DMS153 treated with DMSO at 0.1 percent for 48 hours (cell line): ENCODE data around the gene SERPIND1.

Experiments
- DNase-seq: peaks from one replicate; lab custom pipeline; 2025; ENCODE audit not compliant: unreplicated experiment; lab: John Stamatoyannopoulos, UW

SERPIND1 gene

GRCh38 chr22:20788627-20789344 is 14.9 kb downstream of the SERPIND1 start:
- DNase-seq, result no peak

- DNase-seq, result no peak
Observed at GRCh38 chr22:20792221-20792965, 18.5 kb downstream of the SERPIND1 start.

GRCh38 chr22:20792966-20793728 is 19.2 kb downstream of the SERPIND1 start:
- no peak for DNase-seq

GRCh38 chr22:20793748-20794649 is 20.1 kb downstream of the SERPIND1 start:
- DNase-seq, result no peak

- no peak for DNase-seq
Observed at GRCh38 chr22:20794650-20795413, 20.9 kb downstream of the SERPIND1 start.

- DNase-seq, result no peak
Observed at GRCh38 chr22:20796731-20797130, 22.8 kb downstream of the SERPIND1 start.

GRCh38 chr22:20798218-20798617 is 24.3 kb downstream of the SERPIND1 start:
- no peak for DNase-seq

GRCh38 chr22:20798974-20799373 is 25.1 kb downstream of the SERPIND1 start:
- no peak for DNase-seq

GRCh38 chr22:20799449-20799848 is 25.5 kb downstream of the SERPIND1 start:
- DNase-seq, result no peak

- no peak for DNase-seq
Observed at GRCh38 chr22:20802452-20802851, 28.5 kb downstream of the SERPIND1 start.

GRCh38 chr22:20802922-20803553 is 29.1 kb downstream of the SERPIND1 start:
- no peak for DNase-seq

GRCh38 chr22:20803696-20804324 is 29.9 kb downstream of the SERPIND1 start:
- DNase-seq, result no peak

GRCh38 chr22:20804650-20805049 is 30.7 kb downstream of the SERPIND1 start:
- no peak for DNase-seq

GRCh38 chr22:20805972-20806471 is 32.1 kb downstream of the SERPIND1 start:
- no peak for DNase-seq

GRCh38 chr22:20807315-20807752 is 33.4 kb downstream of the SERPIND1 start:
- no peak for DNase-seq

GRCh38 chr22:20808844-20809243 is 34.9 kb downstream of the SERPIND1 start:
- DNase-seq, result no peak

GRCh38 chr22:20809538-20810185 is 35.7 kb downstream of the SERPIND1 start:
- no peak for DNase-seq

GRCh38 chr22:20810645-20811044 is 36.7 kb downstream of the SERPIND1 start:
- no peak for DNase-seq
